Activated naive CD4-positive, alpha-beta T cell treated with anti-CD3 and anti-CD28 coated beads, Interleukin-2, amount 50 U/mL, for 24 hours (primary cell): ENCODE measurements around the gene KRT84.

Experiments used
- H3K27ac Mint-ChIP-seq: one replicate; pipeline ENCODE4 v1.8.0; 2021; ENCODE audit warnings: mild to moderate bottlenecking, mixed read lengths
- H3K27me3 Mint-ChIP-seq: one replicate; pipeline ENCODE4 v1.8.0; 2021; ENCODE audit warnings: mixed read lengths
- H3K36me3 Mint-ChIP-seq: one replicate; pipeline ENCODE4 v1.8.0; 2021; ENCODE audit warnings: mixed read lengths
- H3K4me1 Mint-ChIP-seq: one replicate; pipeline ENCODE4 v1.8.0; 2021; ENCODE audit warnings: mixed read lengths
- H3K4me3 Mint-ChIP-seq: one replicate; pipeline ENCODE4 v1.8.0; 2021; ENCODE audit warnings: mild to moderate bottlenecking, mixed read lengths
- H3K9me3 Mint-ChIP-seq: one replicate; pipeline ENCODE4 v1.8.0; 2021; ENCODE audit warnings: mixed read lengths

Gene KRT84

DNA sequence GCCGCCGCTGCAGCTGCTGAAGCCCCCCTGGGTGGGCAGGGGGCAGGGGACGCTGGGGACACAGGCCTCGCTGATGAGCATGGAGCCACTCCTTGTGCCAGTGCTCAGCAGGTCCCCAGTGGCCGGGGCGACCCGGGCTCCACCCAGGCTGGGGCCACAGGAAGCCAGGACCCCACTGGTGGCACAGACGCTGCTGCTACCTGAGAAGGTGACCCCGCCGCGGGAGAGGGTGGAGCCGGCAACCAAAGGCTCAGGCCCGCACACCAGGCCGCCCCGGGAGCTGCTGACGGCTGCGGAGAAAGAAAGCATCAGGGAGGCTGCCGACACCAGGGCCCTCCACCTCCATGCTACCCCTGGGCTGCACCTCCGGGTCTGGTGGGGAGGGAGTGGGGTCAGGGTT, 7.4 kb downstream of the KRT84 start:
- Mint-ChIP-seq H3K27ac (no peak overlapping the region), H3K9me3 (no peaks in the 10 kb centered on the region), H3K4me3 (no peak overlapping the region), H3K4me1 (peaks cover 8% of the 10 kb centered on the region), H3K27me3 (peaks cover 2% of the 10 kb centered on the region), H3K36me3 (no peaks in the 10 kb centered on the region)

GRCh38 chr12:52377266-52377665, 8.2 kb downstream of the KRT84 start:
- Mint-ChIP-seq H3K9me3 (no peaks in the 10 kb centered on the region), H3K36me3 (no peaks in the 10 kb centered on the region), H3K27ac (peak overlapping the region; percentile 33), H3K4me3 (no peak overlapping the region), H3K4me1 (no peaks in the 10 kb centered on the region), H3K27me3 (peaks cover 2% of the 10 kb centered on the region)

DNA sequence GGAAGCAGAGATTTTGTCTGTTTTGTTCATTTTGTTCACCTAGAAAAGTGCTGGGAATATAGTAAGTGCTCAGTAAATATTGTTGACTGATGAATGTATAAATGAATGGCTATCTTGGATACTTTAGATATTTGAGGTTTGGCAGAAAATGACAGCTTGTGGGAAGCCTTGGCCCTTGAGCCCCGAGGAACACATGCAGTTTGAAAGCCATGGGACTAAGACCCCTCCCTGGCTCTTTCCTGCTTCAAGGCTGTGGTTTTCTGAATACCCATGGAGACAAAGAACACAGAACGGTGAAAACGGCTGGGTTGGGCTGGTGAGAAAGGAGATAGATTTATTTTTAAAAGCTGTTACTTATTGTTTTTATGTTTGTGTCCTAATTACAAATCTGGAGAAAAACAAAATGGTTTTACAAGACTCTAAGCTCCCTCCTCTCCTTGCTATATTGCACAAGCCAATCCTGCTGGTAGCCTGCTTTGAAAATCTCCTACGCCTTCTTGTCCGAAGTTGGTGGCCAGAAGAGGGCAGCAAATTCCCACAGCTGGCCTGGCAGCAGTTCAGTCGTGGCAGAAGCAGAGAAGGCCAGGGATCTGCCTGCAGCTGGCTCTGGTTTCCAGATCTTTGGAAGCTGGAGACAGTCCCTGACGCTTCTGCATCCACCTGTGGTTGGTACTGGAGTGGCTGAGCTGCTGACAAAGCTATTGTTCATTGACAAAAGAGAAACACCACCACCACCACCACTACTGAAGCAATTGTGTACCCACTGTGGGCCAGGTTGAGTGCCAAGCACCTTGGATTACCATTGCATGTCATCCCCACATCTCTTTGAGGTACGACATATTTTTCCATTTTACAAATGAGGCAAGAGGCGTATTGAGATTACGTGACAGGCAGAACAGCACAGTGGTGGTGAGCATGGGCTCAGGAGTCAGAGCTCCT, 13.0 kb downstream of the KRT84 start:
- Mint-ChIP-seq H3K36me3 (no peaks in the 10 kb centered on the region), H3K4me1 (no peaks in the 10 kb centered on the region), H3K27me3 (peaks cover 2% of the 10 kb centered on the region), H3K27ac (no peak overlapping the region), H3K9me3 (no peaks in the 10 kb centered on the region), H3K4me3 (no peak overlapping the region)

DNA sequence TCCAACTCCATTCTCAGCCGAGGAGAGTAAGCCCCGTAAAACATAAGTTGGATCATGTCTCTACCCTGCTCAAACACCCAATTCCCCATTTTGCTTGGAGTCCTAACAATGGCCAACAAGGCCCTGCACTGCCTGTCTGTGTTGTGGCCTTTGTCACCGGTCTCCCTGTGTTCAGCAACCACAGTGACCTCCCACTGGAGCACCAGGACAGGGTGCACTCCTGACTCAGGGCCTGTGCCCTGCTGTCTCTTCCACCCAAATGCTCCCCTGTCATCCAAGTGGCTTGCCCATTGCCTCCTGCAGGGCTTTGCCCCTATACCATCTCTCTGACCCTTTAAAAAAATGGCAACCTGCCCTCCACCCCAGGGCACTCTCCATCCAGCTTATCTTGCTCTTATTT, 13.7 kb downstream of the KRT84 start:
- Mint-ChIP-seq H3K36me3 (no peaks in the 10 kb centered on the region), H3K27me3 (peaks cover 2% of the 10 kb centered on the region), H3K4me1 (no peaks in the 10 kb centered on the region), H3K9me3 (no peaks in the 10 kb centered on the region), H3K4me3 (no peak overlapping the region), H3K27ac (no peak overlapping the region)

DNA sequence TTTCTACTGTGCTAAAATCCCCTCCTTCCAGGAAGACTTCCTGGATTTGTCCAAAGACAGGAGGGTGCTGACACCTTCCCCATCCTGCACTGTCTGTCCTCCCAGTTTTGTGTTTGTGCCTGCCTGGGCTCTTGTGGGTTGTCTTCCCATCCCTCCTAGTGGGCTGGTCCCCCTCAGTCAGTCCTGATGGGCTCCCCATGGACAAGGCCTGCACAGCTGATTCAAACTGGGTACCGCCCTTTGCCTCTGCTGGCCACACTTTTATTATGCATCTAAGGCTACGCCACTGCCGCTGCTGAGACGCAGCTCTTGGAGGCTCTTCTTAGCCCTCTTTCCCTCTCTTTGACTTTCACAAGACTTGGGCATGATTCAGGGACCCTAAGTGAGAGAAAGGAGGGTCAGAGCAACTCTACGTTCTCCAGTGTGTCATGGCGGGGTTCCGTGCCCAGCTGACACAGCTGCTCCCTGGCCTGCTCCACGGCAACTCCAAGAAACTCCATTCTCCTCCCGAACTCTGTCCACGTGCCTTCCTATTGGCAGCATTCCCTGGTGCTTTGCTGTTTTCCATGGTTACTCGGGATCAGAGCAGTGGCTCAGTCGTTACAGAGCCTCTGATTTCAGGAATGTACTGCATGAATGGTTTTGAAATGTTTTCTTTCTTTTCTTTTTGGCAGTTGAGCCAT, 14.4 kb downstream of the KRT84 start:
- Mint-ChIP-seq H3K4me1 (no peaks in the 10 kb centered on the region), H3K27ac (no peak overlapping the region), H3K4me3 (no peak overlapping the region), H3K9me3 (no peaks in the 10 kb centered on the region), H3K36me3 (no peaks in the 10 kb centered on the region), H3K27me3 (peaks cover 2% of the 10 kb centered on the region)

GRCh38 chr12:52369809-52370208, 15.6 kb downstream of the KRT84 start:
- Mint-ChIP-seq H3K27ac (no peak overlapping the region), H3K4me1 (no peaks in the 10 kb centered on the region), H3K4me3 (no peak overlapping the region), H3K36me3 (no peaks in the 10 kb centered on the region), H3K9me3 (no peaks in the 10 kb centered on the region), H3K27me3 (peaks cover 2% of the 10 kb centered on the region)

GRCh38 chr12:52369211-52369610, 16.2 kb downstream of the KRT84 start:
- no peak overlapping the region for H3K27ac Mint-ChIP-seq
- H3K36me3 Mint-ChIP-seq = no peaks in the 10 kb centered on the region
- no peaks in the 10 kb centered on the region for H3K4me1 Mint-ChIP-seq
- no peak overlapping the region for H3K4me3 Mint-ChIP-seq
- H3K27me3 Mint-ChIP-seq = peaks cover 2% of the 10 kb centered on the region
- no peaks in the 10 kb centered on the region for H3K9me3 Mint-ChIP-seq

- Mint-ChIP-seq H3K27ac (no peak overlapping the region), H3K27me3 (peaks cover 2% of the 10 kb centered on the region), H3K4me3 (no peak overlapping the region), H3K36me3 (no peaks in the 10 kb centered on the region), H3K4me1 (no peaks in the 10 kb centered on the region), H3K9me3 (no peaks in the 10 kb centered on the region)
Observed at GRCh38 chr12:52368508-52368907, 16.9 kb downstream of the KRT84 start.

GRCh38 chr12:52367876-52368275, 17.6 kb downstream of the KRT84 start:
- H3K27ac Mint-ChIP-seq = no peak overlapping the region
- no peak overlapping the region for H3K4me3 Mint-ChIP-seq
- H3K9me3 Mint-ChIP-seq = no peaks in the 10 kb centered on the region
- H3K27me3 Mint-ChIP-seq = peaks cover 2% of the 10 kb centered on the region
- no peaks in the 10 kb centered on the region for H3K4me1 Mint-ChIP-seq
- H3K36me3 Mint-ChIP-seq = no peaks in the 10 kb centered on the region

DNA sequence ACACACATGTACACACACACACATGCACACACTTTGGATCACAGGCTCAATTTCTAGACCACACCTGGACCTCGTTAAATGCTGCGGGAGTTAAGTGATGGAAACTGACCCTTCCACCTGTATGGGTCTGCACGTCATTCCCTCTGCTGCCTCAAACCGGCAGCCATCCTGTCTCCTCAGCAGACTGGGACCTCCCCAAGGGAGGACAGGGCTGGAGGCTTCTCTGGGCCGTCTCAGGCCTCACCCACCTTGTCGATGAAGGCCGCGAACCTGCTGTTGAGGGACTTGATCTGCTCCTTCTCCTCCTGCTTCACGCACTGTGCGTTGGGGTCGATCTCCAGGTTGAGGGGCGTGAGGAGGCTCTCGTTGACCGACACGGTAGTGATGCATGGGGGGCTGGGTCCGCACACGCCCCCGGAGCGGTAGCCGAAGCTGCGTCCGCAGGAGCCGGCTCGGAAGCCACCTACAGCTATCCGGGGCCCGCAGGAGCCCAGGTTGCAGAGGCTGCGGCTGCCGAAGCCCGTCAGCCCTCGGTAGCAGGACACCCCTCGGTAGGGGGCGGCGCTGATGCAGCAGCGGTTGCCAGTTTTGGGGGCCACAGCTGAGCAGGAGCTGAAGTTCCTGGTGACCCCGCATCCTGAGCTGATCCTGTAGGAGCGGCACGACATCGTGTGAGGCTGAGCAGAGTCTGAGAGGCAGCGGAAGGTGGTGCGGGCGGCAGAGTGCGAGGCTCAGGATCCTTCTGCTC, 18.5 kb downstream of the KRT84 start, which contains the start of gene KRT85:
TSS of gene KRT85 (minus strand) at position 744 of the 748 bp plus-strand sequence. CDS start at position 668, 76 bp downstream.
- no peaks in the 10 kb centered on the region for H3K9me3 Mint-ChIP-seq
- H3K27me3 Mint-ChIP-seq = peaks cover 2% of the 10 kb centered on the region
- no peak within 1 kb of the TSS for H3K27ac Mint-ChIP-seq
- no peak within 1 kb of the TSS for H3K4me3 Mint-ChIP-seq
- H3K36me3 Mint-ChIP-seq = no peaks in the 10 kb centered on the region
- no peaks in the 10 kb centered on the region for H3K4me1 Mint-ChIP-seq

DNA sequence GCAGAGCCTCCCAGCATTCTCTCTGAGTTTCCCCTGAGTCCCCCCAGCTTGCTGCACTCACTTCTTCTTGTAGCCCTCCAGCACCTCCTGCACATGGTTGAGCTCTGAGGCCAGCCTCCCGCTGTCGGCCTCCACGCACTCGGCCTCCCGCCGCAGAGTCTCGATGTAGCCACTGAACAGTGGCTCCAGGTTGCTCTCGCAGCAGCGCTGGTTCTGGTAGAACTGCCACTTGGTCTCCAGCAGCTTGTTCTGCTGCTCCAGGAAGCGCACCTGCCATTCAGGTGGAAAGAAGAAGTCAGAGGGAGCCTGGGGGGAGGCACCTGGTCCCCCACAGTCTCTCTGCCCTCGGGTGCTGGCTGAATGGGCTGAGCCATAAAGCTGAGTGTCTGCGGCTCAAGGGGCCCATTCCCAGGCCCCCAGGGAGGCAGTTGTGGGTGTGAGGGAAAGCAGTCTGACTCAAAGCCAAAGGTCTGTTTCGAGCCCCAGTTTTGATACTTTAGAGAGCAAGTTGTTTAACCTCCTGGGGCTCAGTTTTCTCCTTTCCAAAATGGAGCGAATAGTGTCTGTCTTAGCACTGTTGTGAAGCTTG, 20.5 kb downstream of the KRT84 start:
- H3K4me1 Mint-ChIP-seq = no peaks in the 10 kb centered on the region
- no peak overlapping the region for H3K27ac Mint-ChIP-seq
- H3K27me3 Mint-ChIP-seq = peaks cover 2% of the 10 kb centered on the region
- no peak overlapping the region for H3K4me3 Mint-ChIP-seq
- no peaks in the 10 kb centered on the region for H3K9me3 Mint-ChIP-seq
- H3K36me3 Mint-ChIP-seq = no peaks in the 10 kb centered on the region

- Mint-ChIP-seq H3K27ac (no peak overlapping the region), H3K4me3 (no peak overlapping the region), H3K27me3 (peaks cover 2% of the 10 kb centered on the region), H3K9me3 (no peaks in the 10 kb centered on the region), H3K4me1 (peaks cover 8% of the 10 kb centered on the region), H3K36me3 (no peaks in the 10 kb centered on the region)
Observed at GRCh38 chr12:52364061-52364460, 21.4 kb downstream of the KRT84 start.

- H3K9me3 Mint-ChIP-seq = no peaks in the 10 kb centered on the region
- peaks cover 16% of the 10 kb centered on the region for H3K4me1 Mint-ChIP-seq
- H3K4me3 Mint-ChIP-seq = no peak overlapping the region
- H3K27ac Mint-ChIP-seq = no peak overlapping the region
- no peaks in the 10 kb centered on the region for H3K36me3 Mint-ChIP-seq
- no peaks in the 10 kb centered on the region for H3K27me3 Mint-ChIP-seq
Observed at GRCh38 chr12:52363111-52363679, 22.3 kb downstream of the KRT84 start.

- Mint-ChIP-seq H3K36me3 (no peaks in the 10 kb centered on the region), H3K27me3 (no peaks in the 10 kb centered on the region), H3K9me3 (no peaks in the 10 kb centered on the region), H3K27ac (no peak overlapping the region), H3K4me1 (peaks cover 24% of the 10 kb centered on the region), H3K4me3 (no peak overlapping the region)
Observed at GRCh38 chr12:52362118-52362726, 23.2 kb downstream of the KRT84 start.

DNA sequence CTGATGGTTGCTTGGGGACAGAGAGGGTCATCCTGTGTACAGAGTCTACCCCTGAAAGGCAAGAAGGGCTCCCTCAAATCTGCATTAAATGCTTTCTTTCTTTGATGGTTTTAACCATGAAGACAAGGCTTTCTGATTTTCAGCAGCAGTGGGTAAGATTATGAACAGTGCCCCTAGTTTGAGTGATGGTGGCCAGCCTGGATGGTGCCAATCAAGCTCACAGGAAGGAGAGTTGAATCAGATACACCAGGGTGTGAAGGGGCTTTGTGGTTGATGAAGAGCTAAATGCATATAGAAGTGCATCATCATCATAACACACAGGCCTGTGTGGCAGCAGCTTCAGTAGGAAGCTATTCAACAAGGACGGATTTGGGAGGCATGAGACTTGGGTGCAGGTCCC, 23.9 kb downstream of the KRT84 start:
- Mint-ChIP-seq H3K27me3 (no peaks in the 10 kb centered on the region), H3K36me3 (no peaks in the 10 kb centered on the region), H3K4me3 (no peak overlapping the region), H3K9me3 (no peaks in the 10 kb centered on the region), H3K27ac (no peak overlapping the region), H3K4me1 (peaks cover 24% of the 10 kb centered on the region)
